HG03442 (cell line): Measurements from ENCODE around the gene CMTR2.
A peak's percentile ranks its signal among the peaks of the same experiment; 100 is the strongest.
"Not testable (repeated sequence)": the region's sequence is repeated elsewhere in the genome, so short reads cannot be mapped to it uniquely, and the experiment has no call there.

Experiments
- ATAC-seq: cut with Tn5 transposase; IDR thresholded peaks from one replicate; pipeline ENCODE4 v1.9.1; 2021; ENCODE audit warnings: mild to moderate bottlenecking, moderate library complexity; ENCODE audit not compliant: unreplicated experiment

CMTR2 gene

GRCh38 chr16:71288890-71289731 lies at the start of gene CMTR2:
Gene CMTR2, minus strand, starts transcription at chr16:71289402. Its CDS starts 3,482 bp downstream, at chr16:71285920.
- peak; percentile 93 for ATAC-seq

- no peak for ATAC-seq
These were observed 49.4 kb upstream of the CMTR2 start for GRCh38 chr16:71338632-71339031.

- no peak for ATAC-seq
These were observed 49.0 kb upstream of the CMTR2 start for GRCh38 chr16:71338193-71338592.

- no peak for ATAC-seq
These were observed 48.4 kb upstream of the CMTR2 start for GRCh38 chr16:71337631-71338030.

GRCh38 chr16:71328151-71328550 lies 38.9 kb upstream of the CMTR2 start:
- ATAC-seq: no peak

- ATAC-seq: no peak
These were observed 38.5 kb upstream of the CMTR2 start for GRCh38 chr16:71327720-71328119.

- ATAC-seq: no peak
These were observed 30.8 kb upstream of the CMTR2 start for GRCh38 chr16:71319999-71320398.

GRCh38 chr16:71315269-71315668 lies 26.1 kb upstream of the CMTR2 start:
- no peak for ATAC-seq

- not testable (repeated sequence) for ATAC-seq
These were observed 24.4 kb upstream of the CMTR2 start for GRCh38 chr16:71313591-71313990.

- no peak for ATAC-seq
These were observed 22.5 kb upstream of the CMTR2 start for GRCh38 chr16:71311553-71312158.

GRCh38 chr16:71303938-71304337 lies 14.7 kb upstream of the CMTR2 start:
- no peak for ATAC-seq

- no peak for ATAC-seq
These were observed 8.1 kb upstream of the CMTR2 start for GRCh38 chr16:71297341-71297634.

GRCh38 chr16:71296584-71297340 lies 7.6 kb upstream of the CMTR2 start:
- no peak for ATAC-seq

GRCh38 chr16:71295950-71296349 lies 6.7 kb upstream of the CMTR2 start:
- ATAC-seq: no peak

GRCh38 chr16:71293919-71294318 lies 4.7 kb upstream of the CMTR2 start:
- no peak for ATAC-seq

- ATAC-seq: not testable (repeated sequence)
These were observed 2.9 kb upstream of the CMTR2 start for GRCh38 chr16:71292095-71292494.

- ATAC-seq: no peak
These were observed 495 bp upstream of the CMTR2 start for GRCh38 chr16:71289732-71290062.

GRCh38 chr16:71288570-71288889 lies 672 bp downstream of the CMTR2 start:
- no peak for ATAC-seq

GRCh38 chr16:71287911-71288310 lies 1.3 kb downstream of the CMTR2 start:
- ATAC-seq: no peak

GRCh38 chr16:71287454-71287853 lies 1.7 kb downstream of the CMTR2 start:
- no peak for ATAC-seq

GRCh38 chr16:71283612-71284011 lies 5.6 kb downstream of the CMTR2 start:
- ATAC-seq: no peak

GRCh38 chr16:71282943-71283342 lies 6.3 kb downstream of the CMTR2 start:
- no peak for ATAC-seq
